Renal cortical epithelial cell (primary cell): Measurements from ENCODE around the gene VPS51. TPM values are rescaled to one million over a fixed set of nuclear protein-coding genes. Genes with fewer than 3 reads are reported as not detected.
A peak's percentile ranks its signal among the peaks of the same experiment; 100 is the strongest.

ENCODE experiments used
- DNase-seq: peaks from one replicate; pipeline ENCODE4 v3.0.0-alpha.2; 2011; ENCODE audit warnings: low read depth
- total RNA-seq: library from RNA; depleted of rRNA; stranded (reverse); fragments of >200 nt; gene quantifications from 2 replicates; pipeline ENCODE4 v1.2.3, GENCODE V29; 2014

Gene VPS51
- 176 and 180 TPM in 2 replicates for total RNA-seq

GRCh38 chr11:65095974-65096806, at the start of gene VPS51:
VPS51 (plus strand) TSS chr11:65096214; CDS start chr11:65096251, 37 bp downstream.
- DNase-seq, result peak; percentile 77

DNA sequence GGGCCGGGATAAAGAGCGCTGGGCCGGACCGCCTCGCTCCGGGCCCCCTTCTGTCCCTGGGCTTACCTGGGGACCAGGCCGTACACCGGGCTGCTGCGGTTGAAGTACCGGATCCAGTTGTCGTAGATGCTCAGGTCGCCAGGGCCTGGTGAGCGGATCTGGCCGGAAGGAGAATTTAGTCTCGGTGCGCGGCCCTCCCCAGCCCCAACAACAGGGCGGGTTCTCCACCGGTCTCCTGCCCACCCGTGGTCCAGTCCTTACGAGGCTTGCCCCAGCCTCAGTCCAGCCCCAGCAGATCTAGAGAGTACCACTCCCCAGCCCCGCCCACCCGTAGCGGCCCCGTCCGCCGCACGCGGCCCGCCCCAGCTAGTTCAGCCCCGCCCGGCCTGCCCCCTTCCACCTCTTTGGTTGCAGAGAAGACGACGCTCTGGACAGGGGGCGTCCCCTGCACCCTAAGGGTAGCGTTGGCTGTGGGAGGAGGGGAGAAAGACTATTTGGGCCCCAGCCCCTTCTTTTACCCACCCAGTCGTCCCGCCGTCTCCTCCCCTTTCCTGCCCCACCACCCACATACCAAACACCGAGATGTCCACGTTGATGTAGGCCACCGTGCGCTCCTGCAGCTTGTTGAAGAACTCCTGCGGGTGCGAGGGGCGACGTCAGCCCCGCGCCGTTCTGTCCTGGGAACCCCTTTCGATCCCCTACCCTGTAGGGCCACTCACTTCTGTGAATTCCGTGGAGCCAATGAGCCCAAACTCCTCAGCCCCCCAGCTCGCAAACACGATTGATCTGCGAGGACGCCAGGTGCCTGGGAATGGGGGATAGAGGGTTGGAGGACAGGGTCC, 48.2 kb upstream of the VPS51 start:
- DNase-seq, result no peak

GRCh38 chr11:65051398-65051858, 44.6 kb upstream of the VPS51 start:
- no peak for DNase-seq

DNA sequence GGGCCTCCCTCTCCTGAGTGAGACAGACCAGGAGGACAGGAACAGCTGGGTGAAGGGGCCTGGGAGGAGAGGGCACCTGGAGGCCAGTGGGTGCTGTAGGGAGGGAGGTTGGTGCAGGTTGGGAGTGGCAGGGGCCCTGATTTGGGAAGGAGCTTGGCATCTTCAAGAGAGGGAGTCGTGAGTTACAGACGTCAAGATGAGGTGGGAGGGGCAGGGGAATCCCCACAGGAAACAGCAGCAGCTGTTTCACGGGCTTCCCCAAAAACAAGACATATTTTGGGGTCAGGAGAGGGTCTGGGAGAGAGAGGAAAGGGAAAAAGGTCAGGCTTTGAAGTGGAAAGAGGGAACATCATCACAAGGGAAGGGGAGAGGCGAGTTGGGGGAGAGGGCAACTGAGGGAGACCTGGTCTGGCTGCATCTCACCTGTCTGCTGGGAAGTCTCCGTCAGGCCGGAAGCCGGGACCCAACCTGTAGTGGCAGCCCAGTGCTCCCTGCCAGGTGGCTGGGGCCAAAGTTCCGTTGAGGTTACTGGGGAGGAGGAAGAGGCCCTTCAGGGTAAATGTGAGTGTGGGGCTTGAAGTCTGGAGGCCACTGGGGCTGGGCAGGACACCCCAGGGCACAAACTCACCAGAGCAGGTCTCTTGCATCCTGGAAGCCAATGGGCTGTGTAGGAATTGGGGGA, 42.0 kb upstream of the VPS51 start:
- no peak for DNase-seq

DNA sequence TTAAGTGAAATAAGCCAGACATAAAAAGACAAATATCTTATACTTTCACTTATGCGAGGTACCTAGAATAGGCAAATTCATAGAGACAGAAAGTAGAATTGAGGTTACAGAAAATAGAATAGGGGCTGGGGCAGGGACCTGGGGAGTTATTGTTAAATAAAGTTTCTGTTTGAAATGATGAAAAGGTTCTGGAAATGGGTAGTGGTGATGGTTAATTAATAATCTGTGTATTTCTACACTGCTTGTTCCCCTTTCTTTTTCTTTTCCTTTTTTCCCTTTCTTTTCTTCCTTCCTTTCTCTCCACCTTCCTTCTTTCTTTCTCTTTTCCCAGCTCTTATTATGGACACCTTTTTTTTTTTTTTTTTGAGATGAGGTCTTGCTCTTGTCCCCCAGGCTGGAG, 40.5 kb upstream of the VPS51 start:
- DNase-seq, result no peak

DNA sequence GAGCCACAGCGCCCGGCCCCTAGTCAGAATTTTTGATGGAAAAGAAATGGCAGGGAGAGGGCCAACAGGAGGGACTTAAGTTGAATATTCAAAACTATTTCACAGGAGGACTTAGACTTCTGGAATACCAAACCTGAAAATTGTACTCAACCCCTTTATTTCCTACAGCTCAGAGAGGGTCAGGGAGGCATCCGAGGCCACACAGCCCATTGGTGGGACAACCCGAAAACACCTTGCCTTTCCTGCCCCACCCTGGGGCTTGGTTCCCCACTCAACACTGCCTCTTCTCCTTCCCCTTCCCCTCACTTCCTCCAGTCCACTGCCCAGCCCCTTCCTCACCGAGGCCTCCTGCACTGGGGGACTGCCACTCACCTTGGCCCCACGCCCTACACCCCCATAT, 39.0 kb upstream of the VPS51 start:
- no peak for DNase-seq

DNA sequence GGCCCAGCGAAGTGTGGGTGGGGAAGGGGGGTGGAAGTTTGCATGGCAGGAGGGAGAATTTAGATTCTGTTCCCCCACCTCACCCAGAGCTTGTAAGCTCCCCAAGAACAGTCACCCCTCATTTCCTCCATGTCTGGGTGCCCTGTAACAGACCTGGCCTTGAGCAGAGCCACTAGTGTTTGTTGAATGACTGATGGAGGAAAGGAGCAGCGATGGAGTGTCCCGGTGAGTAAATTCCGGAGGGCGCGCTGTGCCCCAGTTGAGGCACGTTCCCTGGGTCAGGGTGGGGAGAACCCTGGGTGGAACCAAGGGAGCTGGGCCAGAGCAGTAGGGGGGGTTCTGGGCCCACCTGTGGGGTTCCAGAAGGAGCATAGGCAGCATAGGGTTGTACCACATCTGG, 38.5 kb upstream of the VPS51 start:
- no peak for DNase-seq

DNA sequence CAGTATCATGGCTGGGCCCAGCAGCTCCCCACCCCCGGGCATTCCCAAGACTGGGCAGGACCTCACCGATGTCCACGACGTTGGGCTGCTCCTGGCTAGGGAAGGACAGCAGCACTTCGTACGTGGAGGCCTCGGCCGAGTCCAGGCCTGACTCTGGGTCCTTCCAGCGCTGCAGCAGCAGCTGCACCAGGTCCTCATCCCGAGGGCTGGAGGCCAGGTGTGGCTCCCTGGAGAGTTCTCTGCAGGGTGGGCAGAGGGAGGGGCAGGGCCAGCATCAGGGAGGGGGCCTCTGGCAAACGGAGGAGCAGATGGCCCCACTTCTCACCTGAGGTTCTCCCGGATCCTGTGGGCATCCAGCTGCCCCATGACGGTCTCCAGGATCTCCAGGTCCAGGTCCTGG, 38.0 kb upstream of the VPS51 start:
- no peak for DNase-seq

DNA sequence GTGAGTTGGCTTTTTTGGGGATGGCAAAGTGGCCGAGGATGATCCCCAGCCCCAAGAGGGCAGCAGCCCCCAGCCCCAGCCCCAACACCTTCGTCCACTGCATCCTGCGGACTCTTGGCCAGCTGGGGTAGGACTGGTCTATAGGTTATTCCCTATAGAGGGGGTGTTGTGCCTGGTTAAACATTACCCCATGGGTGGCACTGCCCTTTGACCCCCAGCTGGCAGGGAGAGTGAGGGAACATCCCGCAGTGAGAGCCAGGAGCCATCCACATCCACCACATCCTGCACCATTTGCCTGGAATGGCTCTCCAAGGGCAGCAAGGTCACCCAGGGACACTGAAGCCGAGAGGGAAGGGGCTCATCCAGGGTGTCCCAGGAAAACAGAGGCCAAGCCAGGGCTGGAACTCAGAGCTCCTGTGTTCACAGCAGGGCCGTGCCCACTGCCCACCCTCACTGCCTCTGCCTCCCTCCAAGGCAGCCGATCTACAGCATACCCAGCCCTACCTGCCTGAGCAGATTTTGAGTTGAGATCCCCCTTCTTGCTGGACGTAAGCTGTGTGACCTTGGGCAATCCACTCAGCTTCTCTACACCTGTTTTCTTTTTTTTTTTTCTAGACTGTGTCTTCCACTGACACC, 37.5 kb upstream of the VPS51 start, which contains the start of gene NAALADL1:
TSS of gene NAALADL1 (minus strand) at position 135 of the 636 bp plus-strand sequence. CDS start at position 103, 32 bp downstream.
- DNase-seq, result no peak

GRCh38 chr11:65059523-65059922, 36.5 kb upstream of the VPS51 start:
- DNase-seq, result no peak

- DNase-seq, result no peak
Observed at GRCh38 chr11:65059959-65060824, 35.8 kb upstream of the VPS51 start.

- no peak for DNase-seq
Observed at GRCh38 chr11:65060913-65061408, 35.1 kb upstream of the VPS51 start.

DNA sequence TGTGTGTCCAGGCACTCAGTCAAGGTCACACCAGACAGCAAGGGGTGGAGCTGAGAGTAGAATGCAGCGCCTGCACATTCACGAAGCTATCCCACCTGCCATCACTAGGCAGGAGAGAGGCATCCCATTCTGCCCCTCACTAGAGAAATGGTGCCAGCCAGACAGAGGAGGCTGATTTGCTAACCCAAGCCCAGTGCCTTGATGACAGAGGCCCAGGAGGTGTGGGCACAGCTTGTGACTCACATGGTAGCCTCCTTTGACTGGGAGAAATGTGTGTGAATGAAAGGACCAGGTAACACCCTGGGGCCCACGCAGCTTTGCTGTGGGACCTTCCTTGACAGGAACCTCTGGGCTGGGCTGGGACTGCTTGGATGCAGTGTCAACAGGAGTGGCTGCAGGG, 32.5 kb upstream of the VPS51 start:
- DNase-seq, result no peak

GRCh38 chr11:65064847-65065240, 31.2 kb upstream of the VPS51 start:
- DNase-seq, result no peak

DNA sequence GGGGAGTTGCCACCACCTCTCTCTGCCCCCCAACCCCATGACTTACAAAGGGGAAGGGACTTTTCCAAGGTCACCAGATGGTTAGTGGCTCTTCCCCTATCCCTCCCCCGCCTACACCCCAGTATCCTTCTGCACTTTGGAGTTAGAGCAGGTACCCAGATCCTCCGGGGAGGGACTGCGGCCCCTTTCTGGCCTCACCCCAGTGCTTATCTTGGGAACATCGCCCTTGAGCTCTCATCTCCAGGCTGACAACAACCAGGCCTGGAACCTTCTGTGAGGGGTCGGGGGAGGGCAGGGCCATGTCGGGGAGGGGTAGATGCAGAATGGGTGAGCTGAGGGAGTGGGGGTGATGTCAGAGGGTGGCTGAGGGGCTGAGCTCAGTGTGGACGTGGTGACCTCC, 30.2 kb upstream of the VPS51 start:
- DNase-seq, result no peak

GRCh38 chr11:65066315-65066714, 29.7 kb upstream of the VPS51 start:
- DNase-seq, result no peak

DNA sequence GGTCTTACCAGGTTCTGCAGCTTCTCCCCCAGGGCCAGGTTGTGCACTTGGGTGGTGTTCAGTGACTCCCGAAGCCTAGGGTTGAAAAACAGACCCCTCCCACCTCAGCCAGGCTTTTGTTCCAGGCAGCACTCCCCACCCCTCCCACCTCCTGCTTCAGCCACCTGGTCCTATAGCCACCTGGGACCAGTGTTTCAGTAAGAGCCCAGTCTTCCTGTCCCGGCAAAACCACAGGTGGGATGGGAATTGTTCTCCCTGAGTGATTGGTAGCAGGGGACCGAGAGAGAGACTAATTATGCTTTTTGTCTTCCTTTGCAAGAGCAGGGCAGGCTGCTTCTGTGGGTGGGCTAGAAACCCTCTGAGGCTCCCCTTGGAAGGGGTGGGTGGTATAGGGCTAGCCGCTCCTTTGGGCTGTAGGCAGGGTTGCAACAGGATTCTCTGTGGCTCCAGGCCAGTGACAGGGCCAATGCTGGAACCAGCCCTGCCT, 29.2 kb upstream of the VPS51 start:
- no peak for DNase-seq

GRCh38 chr11:65067446-65067845, 28.6 kb upstream of the VPS51 start:
- no peak for DNase-seq

DNA sequence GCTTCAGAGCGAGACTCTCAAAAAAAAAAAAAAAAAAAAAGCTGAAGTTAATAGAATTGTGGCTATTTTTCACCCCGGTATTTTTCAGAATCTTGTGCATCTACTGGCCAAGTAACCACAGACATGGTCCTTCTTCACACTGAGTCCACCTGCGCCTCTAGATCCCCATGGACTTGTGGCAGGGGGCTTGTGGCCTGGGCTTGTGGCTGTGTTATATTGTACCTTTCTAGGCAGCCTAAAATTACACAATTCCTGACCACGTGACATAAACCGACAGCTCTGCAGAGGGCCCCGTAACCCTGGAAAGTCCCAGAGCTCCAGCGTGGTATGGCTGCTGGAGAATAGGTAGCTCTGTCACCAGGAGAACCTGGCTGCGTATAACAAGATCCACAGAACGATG, 26.8 kb upstream of the VPS51 start:
- DNase-seq, result peak; percentile 35

GRCh38 chr11:65071907-65072630, 23.9 kb upstream of the VPS51 start:
- no peak for DNase-seq
